Measurements from ENCODE around the gene ST3GAL2. TPM values are rescaled to one million over a fixed set of nuclear protein-coding genes. Genes with fewer than 3 reads are reported as not detected.

Gene ST3GAL2
- total and polyA plus RNA-seq, 10 of the 15 experiments (the other 5 are each of a cell fraction or from before 2014, with no cell fraction given), result 0.95 to 61.7 (median 25.9) TPM

DNA sequence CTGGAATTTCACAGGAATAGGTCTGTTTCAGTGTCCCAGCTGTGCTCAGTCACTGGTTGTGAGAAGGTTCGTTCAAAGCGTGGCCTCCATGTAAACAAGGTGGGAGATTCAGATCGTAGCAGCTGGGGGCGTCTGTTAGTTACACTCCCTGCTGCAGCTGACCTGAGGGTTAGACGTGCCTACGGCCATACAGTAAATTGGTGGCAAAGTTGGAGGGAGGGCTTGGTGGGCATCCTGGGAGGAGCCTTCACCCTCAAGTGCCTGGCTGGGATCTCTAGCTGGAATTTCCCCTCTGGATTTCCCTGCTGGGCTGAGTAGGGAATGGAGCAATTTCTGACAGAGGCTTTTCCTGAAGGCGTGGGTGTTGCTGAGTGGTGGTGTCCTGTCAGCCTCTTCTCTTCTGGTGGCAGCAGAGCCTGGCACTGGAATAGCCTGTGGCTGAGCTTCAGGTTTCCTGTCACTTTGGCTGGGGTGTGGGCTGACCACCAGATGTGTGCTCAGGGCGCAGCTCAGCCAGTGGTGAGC, 21.9 kb upstream of the ST3GAL2 start:
- ChIA-PET POLR2A (interaction anchor here (0.6 to 0.7 kb wide), 2 partner anchors 56 to 73 kb away, joined by 5 to 6 read pairs; no protein-coding TSS in a partner anchor), RAD21 (ENCODE audit: unreplicated experiment) (interaction anchor here (0.9 kb wide), 1 partner anchor 48 kb away, joined by 3 read pairs; no protein-coding TSS in a partner anchor), SMC1A (ENCODE audit: uncharacterized antibody, unreplicated experiment) (interaction anchor here (1.1 kb wide), 2 partner anchors 10 to 21 kb away, joined by 3 read pairs; no protein-coding TSS in a partner anchor), CTCF (no interaction called here)
- no TSS peak for BruUV-seq (replicated peaks)
- Histone ChIP-seq H3K36me3 (ENCODE audit: control insufficient read depth in 2 of 2, insufficient read depth in 2 of 2, low read length in 1 of 2) (no peaks in the 10 kb centered on the region), H3K79me2 (ENCODE audit: control insufficient read depth, insufficient read depth, low read length) (no peaks in the 10 kb centered on the region), H3K4me1 (ENCODE audit: control insufficient read depth, insufficient read depth, low read length) (peaks cover 4% of the 10 kb centered on the region; the same call in 1 of the 2 replicates), H3K27me3 (replicated peaks in 1 of 2; ENCODE audit: control insufficient read depth in 2 of 2, insufficient read depth in 2 of 2, low read length in 1 of 2) (no peaks in the 10 kb centered on the region), H2AFZ (ENCODE audit: control insufficient read depth, low read depth, low read length) (no peak overlapping the region), H3K9me3 (replicated peaks; ENCODE audit: control insufficient read depth, insufficient read depth, low read length) (no peaks in the 10 kb centered on the region), H4K20me1 (ENCODE audit: control insufficient read depth, insufficient read depth) (no peaks in the 10 kb centered on the region), H3K4me3 (no peak overlapping the region), H3K27ac (ENCODE audit: control insufficient read depth, insufficient read depth) (0 out of 2 replicates have a peak overlapping the region, but pooled peaks have one; percentile 5), H3K9ac (ENCODE audit: control insufficient read depth, insufficient read depth, low read length) (no peak overlapping the region), H3K4me2 (ENCODE audit: control insufficient read depth, insufficient read depth) (no peak overlapping the region)
- 68% methylated on average over 8 of the region's 8 CpGs for WGBS (ENCODE audit: insufficient coverage, insufficient replicate concordance, low lambda C conversion rate, missing lambda C conversion rate)
- no peak for FAIRE-seq
- peak; percentile 71 for ATAC-seq
- no peak for DNase-seq (ENCODE audit: low read depth, low spot score)
- TF ChIP-seq SREBF1 (IDR thresholded peaks at IDR 0.05; ENCODE audit: low read length) (no peak), HCFC1 (IDR thresholded peaks at IDR 0.05; ENCODE audit: low read length) (no peak), RUNX3 (IDR thresholded peaks at IDR 0.05; ENCODE audit: low read length) (0 out of 2 replicates have a peak, but pooled peaks have one; percentile 13), RELA (IDR thresholded peaks at IDR 0.05; ENCODE audit: borderline replicate concordance, partially characterized antibody) (no peak), BMI1 (IDR thresholded peaks at IDR 0.05; ENCODE audit: borderline replicate concordance) (no peak), NFIC (IDR thresholded peaks at IDR 0.05; ENCODE audit: low read depth, low read length) (no peak)
- TF ChIP-seq, protein P1, sequence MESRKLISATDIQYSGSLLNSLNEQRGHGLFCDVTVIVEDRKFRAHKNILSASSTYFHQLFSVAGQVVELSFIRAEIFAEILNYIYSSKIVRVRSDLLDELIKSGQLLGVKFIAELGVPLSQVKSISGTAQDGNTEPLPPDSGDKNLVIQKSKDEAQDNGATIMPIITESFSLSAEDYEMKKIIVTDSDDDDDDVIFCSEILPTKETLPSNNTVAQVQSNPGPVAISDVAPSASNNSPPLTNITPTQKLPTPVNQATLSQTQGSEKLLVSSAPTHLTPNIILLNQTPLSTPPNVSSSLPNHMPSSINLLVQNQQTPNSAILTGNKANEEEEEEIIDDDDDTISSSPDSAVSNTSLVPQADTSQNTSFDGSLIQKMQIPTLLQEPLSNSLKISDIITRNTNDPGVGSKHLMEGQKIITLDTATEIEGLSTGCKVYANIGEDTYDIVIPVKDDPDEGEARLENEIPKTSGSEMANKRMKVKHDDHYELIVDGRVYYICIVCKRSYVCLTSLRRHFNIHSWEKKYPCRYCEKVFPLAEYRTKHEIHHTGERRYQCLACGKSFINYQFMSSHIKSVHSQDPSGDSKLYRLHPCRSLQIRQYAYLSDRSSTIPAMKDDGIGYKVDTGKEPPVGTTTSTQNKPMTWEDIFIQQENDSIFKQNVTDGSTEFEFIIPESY (IDR thresholded peaks at IDR 0.05), result no peak
- intact Hi-C loops (cut with micrococcal nuclease; ENCODE audit: unreplicated experiment), result no loop called here
- in situ Hi-C loops (cut with MboI), result no loop called here

All from GM12878 (cell line).